HG03175 (cell line): ENCODE measurements around the gene MKRN1.
"Not testable (repeated sequence)": the region's sequence is repeated elsewhere in the genome, so short reads cannot be mapped to it uniquely, and the experiment has no call there.

Source experiments
- ATAC-seq: cut with Tn5 transposase; IDR thresholded peaks from one replicate; pipeline ENCODE4 v1.9.1; 2021; ENCODE audit warnings: mild to moderate bottlenecking, moderate library complexity; ENCODE audit not compliant: unreplicated experiment

MKRN1 gene, protein sequence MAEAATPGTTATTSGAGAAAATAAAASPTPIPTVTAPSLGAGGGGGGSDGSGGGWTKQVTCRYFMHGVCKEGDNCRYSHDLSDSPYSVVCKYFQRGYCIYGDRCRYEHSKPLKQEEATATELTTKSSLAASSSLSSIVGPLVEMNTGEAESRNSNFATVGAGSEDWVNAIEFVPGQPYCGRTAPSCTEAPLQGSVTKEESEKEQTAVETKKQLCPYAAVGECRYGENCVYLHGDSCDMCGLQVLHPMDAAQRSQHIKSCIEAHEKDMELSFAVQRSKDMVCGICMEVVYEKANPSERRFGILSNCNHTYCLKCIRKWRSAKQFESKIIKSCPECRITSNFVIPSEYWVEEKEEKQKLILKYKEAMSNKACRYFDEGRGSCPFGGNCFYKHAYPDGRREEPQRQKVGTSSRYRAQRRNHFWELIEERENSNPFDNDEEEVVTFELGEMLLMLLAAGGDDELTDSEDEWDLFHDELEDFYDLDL

DNA sequence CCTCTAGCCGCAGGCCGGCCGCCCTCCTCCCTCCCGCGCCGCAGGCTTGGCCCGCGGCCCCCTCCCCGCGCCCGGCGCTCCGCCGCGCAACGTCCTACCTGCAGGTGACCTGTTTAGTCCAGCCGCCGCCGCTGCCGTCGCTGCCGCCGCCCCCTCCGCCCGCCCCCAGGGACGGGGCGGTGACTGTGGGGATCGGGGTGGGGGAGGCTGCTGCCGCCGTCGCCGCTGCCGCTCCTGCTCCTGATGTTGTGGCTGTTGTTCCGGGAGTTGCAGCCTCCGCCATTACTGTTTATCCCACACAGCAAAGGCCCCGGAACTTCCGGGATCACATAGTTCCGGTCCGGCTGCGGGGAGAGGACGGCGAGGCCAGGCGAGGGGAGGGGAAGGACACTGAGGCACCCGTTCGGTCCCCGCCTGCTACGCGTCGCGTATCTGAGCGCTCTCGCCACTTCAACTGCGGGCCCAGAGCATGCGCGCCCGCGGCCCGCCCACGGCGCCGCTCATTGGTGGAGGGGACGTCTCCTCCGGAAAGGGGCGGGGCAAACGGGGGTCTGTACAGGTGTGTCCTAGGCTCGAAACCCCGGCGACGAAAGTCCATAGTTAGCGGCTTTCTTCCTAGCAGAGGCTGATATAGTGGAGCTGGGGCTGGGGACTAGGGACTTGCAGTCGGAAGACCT lies at the start of gene MKRN1:
TSS of gene MKRN1 (minus strand) at position 444 of the 677 bp plus-strand sequence. CDS start at position 283, 161 bp downstream.
- ATAC-seq: peak; percentile 93

DNA sequence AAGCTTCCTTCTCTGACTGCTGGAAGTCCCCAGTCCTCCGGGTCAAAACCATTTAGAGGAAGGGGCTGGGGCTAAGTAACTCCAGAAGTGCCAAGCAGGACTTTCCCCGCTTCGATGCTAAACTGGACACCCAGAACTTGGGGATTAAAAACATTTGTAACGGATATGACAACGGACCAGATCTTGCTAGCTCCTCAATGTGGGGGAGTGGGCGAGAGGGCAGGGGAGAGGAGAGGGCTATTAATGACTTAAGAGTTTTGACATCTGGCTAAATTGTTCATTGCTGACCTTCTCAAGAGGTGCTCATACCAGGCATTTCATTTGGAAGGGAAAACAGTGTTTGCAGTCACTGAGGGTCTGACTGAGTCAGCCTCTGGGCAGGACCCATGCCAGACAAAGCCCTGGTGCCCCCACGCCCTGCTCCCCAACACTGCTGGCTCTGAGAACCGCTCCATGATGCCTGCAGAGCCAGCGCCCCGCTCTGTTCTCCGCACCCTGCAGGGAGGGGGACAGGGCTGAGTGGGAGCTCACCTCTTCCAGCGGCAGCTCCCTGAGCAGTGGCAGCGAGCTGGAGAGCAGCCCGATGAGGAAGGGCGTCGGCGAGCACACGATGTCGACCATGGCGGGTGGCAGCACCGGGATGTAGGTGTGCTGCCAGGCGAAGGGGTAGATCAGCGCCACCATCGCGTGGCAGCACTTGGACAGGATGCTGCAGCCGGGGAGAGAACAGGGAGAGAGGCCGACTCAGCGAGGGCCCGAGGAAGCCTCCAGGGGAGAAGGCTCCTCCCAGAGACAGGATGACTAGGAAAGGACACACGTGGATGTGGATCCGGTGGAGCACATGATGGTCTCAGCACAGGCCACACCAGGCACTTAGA lies 47.7 kb upstream of the MKRN1 start:
- no peak for ATAC-seq

DNA sequence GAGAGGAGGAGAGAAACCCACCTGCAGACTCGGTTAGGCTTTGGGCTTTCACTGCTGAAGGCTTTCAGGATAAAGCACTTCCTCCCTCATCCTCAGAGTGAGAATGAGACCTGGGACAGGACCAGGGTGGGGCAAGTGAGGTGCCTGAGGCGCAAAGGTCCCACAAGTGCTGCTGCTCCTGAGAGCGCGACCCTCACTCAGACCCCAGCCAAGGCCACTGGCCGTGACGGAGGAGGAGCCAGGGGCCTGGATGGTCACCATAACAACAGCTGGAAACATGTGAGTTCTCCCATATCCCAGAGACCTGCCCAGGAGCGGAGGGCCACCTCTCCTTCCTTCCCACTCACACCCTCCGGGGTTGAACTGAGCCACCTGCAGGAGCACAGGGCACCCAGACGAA lies 46.9 kb upstream of the MKRN1 start:
- ATAC-seq: no peak

DNA sequence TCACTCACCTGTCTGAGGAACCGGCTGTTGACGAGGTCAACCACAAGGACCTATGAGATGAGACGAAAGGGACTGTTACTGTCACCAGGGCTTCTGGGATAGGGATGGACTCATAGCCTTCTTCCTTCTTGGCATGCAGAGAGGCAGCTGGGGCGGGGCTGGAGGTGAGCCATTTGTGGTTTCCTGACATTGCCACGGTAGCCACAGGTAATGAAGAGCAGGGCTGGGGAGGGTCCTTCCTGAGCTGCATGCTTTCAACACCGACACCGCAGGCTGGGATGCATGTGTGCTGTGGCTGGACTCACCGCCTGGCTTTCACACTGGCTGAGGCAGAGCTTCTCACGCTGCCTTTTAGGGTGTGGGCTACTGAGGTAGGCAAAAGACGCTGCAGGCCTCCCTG lies 46.4 kb upstream of the MKRN1 start:
- no peak for ATAC-seq

DNA sequence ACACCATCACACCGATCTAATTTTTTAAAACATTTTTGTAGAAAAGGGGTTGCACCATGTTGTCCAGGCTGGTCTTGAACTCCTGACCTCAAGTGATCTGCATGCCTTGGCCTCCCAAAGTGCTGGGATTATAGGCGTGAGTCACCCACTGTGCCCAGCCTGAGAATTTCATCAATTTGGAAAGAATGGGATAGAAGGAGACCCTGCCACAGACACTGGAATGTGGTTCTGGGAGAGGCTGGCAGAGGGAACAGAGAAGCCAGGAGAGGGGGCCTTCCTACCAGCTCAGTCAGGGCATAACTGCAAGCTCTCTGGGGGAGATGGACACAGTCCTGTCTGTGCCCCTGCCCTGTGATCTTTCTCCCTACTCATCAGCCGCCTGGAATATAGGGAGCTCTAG lies 42.1 kb upstream of the MKRN1 start:
- ATAC-seq: no peak

DNA sequence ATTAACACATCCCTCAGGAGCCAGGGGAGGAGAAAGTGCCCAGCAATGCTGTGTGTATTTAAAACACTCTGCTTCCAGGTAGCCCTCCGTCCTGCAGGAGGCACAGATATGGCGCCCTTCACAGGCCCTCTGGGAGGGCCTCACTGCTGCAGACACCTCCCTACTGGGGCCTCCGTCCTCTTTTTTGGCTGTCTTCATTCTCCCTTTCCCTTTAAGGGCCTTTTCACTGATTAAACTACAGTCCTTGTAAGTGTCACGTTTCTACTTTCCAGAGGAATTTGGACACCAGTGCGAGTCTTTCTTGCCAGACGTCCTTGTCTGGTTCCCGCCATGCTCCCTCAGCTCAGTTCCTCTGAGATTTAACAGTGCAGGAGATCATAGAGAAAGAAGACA lies 39.7 kb upstream of the MKRN1 start:
- no peak for ATAC-seq

DNA sequence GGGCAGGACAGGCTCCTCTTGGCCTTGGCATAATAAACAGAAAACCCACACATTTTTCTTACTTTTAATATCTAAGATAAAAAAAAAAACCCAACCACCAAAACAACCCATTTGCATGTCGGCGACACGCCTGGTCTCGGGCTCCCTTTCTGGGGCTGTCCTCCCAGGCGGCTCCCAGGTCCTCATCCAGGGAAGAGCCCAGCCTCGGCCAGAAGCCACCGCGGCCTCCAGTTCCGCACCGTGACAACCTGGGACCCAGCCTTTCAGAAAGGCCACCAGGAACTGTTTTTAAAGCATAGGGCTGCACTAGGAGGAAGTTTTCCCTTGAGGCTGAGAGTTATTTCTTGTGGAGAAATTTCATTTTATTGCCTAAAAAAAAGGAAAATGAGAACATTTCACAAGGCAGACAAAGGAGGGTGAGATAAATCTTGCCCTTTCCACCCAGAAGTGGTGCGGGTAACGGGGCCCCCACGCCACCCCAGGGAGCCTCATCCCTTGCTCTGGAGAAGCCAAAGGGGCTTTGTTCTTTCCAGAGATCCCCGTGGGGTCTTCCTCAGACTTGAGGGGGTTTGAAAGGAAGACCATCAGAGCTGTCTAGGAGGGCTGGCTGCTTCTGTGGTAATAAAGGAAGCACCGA lies 39.2 kb upstream of the MKRN1 start:
- no peak for ATAC-seq

DNA sequence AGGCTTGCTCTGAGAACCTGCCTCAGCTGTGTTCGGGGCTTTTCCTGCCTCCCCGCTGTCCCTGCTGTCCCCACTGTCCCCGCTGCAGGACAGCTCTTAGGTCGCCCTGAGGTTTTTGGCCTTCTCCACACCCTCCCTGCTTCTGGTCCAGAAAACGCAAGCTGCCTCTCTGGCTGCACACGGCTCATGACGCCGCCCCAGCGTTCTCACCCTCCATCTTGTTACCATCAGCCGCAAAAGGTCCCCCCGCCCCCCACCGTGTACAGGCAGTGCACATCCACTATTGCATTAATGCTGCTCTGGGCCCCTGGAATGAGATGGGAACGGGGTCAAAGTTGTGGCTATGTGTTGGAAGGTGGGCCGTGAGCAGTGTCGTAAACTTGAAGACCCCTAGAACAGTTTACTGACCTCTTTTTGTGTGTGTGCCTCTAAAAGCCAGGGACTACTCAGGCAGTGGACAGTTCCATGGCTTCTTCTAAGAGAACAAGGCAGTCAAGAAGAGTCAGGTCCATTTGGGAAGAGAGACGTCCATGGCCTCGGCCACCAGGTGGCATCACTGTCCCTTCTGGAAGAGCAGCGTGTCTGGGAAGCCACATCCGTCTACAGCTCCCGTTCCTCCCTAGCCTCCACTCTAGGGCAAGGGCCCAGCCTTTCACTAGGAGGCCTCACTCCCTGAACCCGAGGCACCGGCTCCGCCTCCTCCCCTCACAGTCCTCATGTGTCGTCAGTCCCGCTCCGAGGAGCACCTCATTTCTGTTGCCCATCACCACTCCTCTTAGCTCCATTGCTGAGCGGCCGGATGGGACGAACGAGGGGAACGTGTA lies 38.5 kb upstream of the MKRN1 start:
- ATAC-seq: no peak

DNA sequence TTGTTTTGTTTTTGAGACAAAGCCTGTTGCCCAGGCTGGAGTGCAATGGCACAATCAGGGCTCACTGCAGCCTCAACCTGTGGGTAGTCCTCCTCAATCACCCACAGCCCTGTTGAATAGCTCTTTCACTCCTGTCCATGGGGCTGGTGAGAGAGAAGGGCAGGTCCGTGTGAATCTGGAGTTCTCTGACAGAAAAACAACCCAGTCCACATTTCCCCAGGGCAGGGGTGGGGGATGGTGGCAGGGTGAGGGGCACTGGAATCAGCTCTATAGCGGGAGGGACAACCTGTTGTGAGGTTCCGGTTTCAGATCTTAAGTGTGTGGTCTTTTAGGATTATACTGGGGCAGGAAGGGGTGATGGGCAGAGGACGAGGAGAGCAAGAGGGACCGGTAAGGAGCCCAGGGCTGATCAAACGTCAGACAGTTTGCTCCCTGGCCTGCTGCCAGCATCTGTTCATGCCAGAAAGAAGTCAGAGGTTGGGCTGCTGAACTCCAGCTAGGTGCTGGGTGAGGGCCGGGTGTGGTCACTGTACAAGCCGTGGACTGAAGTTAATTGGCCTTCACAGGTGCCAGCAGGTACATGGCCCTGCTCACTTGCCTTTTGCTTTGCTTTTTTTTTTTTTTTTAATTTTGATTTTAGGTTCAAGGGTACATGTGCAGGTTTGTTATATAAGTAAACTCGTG lies 33.2 kb upstream of the MKRN1 start:
- ATAC-seq: no peak

DNA sequence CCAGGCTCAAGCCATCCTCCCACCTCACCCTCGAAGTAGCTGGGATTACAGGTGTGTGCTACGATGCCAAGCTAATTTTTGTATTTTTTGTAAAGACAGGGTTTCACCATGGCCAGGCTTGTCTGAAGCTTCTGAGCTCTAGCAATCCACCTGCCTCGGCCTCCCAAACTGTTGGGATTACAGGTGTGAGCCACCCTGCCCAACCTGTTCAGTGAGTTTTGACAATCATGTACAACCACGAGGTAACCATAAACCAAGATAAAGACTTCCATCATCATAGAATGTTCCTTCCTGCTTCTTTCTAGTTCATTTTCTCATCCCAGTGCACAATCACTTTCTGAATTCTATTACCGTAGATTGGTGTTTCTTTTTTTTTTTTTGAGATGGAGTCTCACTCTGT lies 30.5 kb upstream of the MKRN1 start:
- ATAC-seq: no peak

DNA sequence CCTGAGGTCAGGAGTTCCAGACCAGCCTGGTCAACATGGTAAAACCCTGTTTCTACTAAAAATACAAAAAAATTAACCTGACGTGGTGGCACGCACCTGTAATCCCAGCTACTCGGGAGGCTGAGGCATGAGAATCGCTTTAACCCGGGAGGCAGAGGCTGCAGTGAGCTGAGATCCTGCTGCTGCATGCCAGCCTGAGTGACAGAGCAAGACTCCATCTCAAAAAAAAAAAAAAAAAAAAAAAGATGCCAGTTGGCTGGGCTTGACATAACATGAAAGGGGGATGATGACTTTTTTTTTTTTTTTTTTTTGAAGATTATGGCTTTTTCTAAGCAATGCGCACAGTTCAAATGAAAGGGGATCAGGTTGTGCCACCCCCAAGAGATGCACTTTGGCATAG lies 28.3 kb upstream of the MKRN1 start:
- ATAC-seq: not testable (repeated sequence)

DNA sequence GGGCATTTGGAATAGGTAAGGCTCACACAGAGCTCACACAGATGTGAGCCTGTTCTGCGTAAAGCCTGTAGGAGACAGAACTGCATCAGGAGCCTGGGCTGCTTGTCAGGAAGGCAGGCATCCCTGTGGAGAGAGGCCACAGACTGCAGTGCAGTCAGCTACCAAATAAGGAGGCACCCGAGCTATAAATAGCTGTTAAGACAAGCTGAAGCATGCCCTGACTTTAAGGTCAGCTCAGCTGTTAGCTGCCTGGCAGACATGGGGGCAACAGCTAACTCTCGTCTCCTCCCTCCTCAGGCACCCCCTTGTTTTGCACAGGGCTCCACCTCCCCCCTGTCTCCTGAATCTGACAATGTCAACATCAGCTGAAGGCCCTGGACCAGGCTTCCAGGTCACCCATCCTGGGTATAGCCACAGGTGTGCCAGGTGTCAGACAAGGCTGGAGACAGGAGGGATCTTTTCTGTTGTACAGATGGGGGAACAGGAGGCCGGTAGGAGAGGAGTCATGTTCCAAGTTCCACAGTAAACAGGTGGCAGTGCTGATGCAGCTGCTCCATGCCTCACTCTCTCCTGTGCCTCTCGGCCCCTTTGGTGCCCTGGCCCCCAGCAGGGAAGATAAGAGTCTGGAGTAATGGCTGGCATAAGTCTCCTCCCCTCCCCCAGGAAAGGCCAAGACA lies 27.6 kb upstream of the MKRN1 start:
- ATAC-seq: no peak

DNA sequence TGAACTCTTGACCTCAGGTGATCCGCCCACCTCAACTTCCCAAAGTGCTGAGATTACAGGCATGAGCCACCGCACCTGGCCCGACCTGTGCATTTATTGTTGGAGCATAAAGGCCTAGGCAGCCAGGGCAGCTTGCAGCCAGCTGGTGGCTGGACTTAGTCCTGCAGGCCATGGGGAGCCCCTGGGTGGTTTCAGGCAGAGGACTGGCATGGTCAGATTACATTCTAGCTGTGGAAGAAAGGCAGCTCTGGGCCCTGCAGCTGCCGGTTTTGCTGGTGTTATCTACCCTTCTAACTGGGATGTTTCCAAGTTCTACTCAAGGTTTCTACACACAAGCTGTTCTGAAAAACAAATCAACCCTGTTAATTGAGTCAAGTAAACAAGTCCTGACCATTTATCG lies 22.7 kb upstream of the MKRN1 start:
- no peak for ATAC-seq

DNA sequence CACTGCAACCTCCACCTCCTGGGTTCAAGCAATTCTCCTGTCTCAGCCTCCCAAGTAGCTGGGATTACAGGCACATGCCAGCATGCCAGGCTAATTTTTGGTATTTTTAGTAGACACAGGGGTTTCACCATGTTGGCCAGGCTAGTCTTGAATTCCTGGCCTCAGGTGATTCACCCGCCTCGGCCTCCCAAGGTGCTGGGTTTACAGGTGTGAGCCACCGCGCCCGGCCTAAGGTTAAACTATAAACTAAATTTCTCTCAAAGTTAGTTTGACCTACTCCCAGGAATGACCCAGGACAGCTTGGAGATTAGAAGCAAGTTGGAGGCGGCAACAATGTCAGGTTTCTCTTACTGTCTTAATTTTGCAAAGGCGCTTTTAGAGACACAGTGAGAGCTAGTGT lies 18.5 kb upstream of the MKRN1 start:
- not testable (repeated sequence) for ATAC-seq

DNA sequence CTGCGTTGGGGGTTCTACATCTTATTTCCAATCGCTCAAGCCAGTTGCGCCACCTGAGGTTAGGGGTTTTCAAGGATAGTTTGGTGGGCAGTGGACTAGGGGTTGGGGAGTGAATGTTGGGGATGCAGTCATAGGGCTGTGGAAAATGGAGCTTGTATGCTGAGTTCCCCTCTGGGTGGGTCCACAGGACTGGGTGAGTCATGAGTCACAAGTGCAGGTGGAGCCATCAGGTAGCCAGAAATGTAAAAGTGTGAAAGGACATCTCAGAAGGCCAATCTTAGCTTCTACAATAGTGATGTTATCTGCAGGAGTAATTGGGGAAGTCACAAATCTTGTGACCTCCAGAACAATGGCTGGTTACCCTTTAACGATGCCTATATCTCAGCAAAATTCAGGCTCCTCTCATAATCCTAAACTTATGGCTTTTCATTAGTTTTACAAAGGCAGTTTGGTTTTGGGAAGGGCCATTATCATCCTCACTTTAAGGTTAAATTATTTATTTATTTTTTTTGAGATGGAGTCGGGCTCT lies 18.0 kb upstream of the MKRN1 start:
- no peak for ATAC-seq

DNA sequence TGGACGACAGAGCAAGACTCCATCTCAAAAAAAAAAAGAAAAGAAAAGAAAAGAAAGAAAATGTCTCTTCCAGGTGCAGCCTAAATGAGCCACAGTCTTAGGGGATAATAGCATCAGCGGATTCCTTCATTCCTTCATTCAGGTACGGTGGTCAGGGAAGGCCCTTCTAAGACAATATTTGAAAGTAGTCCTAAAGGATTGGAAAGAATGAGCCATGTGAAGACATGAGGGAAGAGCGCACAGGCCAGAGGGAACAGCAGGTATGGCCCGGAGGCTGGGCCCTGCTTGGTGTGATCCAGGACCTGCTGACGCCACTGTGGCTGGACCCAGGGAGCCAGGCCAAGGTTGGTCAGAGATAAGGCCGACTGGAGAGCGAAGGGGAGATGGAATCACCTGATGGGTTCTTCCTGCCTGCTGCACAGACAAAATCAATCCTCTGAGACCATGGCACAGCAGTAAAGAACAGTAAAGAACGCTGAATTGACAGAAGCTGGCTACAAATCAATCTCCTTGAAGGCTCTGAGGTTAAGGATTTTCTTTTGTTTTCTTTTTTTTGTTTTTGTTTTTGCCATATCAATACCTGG lies 16.3 kb upstream of the MKRN1 start:
- no peak for ATAC-seq

DNA sequence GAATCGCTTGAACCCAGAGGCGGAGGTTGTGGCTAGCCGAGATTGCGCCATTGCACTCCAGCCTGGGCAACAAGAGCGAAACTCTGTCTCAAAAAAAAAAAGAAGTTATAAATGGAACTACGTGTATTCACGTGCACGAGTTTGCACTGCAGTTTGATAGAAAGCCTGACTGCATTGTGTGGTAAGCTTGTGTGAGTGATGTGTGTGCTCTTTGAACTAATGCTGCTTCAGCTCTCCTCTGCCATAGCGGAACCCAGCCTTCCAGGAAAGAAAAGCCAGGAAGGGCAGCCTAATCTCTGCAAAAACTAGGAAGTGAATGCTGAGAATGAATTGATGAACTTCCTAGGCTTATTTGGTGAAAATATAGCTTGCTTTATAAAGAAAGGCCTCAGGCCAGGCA lies 15.6 kb upstream of the MKRN1 start:
- no peak for ATAC-seq

DNA sequence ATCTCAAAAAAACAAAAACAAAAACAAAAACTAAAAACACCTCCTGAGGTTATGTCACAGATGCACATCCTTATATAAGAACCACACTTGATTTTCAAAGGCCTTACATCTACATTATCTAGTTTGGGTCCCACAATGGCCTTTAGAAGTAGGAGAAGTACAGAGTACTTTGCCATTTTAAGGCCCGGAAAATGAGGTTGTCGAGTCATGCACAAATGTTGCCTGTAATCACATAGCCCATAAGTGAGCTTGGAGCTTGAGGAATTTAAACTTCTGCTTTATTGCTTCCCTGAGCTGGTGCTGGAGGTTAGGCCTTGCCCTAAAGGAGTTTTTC lies 9.7 kb upstream of the MKRN1 start:
- ATAC-seq: no peak
